GM06990 (cell line): ENCODE measurements around the gene CACFD1.
A peak's percentile ranks its signal among the peaks of the same experiment; 100 is the strongest.

Experiments used
- DNase-seq: peaks from one replicate; pipeline ENCODE4 v3.0.0-alpha.2; 2011; ENCODE audit not compliant: insufficient read length; ENCODE audit errors: extremely low read depth
- H3K27me3 ChIP-seq: replicated peaks from 2 replicates; pipeline ENCODE4 v1.6.0; 2011; ENCODE audit warnings: low read length; ENCODE audit not compliant: control insufficient read depth, insufficient read depth
- H3K36me3 ChIP-seq: 2 replicates; pipeline ENCODE4 v1.5.1; 2011; ENCODE audit warnings: low read length; ENCODE audit not compliant: control insufficient read depth, insufficient read depth
- H3K4me3 ChIP-seq: replicated peaks from 2 replicates; pipeline ENCODE4 v1.5.1; 2011; ENCODE audit warnings: low read depth, mild to moderate bottlenecking, control low read depth, low read length
- TF ChIP-seq, protein P1 (sequence below): IDR thresholded peaks from 2 replicates; pipeline ENCODE4 v1.5.1; 2011; ENCODE audit warnings: low read length, control low read depth, mild to moderate bottlenecking, inconsistent platforms; ENCODE audit not compliant: insufficient read depth, poor library complexity, severe bottlenecking

The CACFD1 gene

DNA sequence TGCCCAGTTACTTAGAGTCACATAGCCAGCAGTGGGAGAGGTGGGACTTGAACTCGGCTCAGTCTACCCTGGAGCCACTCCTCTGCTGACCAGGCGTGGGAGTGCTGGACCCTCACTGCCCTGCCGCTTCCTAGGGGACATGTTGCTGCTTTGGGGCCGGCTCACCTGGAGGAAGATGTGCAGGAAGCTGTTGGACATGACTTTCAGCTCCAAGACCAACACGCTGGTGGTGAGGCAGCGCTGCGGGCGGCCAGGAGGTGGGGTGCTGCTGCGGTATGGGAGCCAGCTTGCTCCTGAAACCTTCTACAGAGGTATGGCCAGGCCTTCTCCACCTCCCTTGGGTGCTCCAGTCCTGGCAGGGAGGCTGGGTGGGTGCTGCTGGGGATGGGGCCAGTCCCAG is 3.4 kb upstream of the CACFD1 start:
- no peaks in the 10 kb centered on the region for H3K36me3 ChIP-seq
- TF ChIP-seq, protein P1, sequence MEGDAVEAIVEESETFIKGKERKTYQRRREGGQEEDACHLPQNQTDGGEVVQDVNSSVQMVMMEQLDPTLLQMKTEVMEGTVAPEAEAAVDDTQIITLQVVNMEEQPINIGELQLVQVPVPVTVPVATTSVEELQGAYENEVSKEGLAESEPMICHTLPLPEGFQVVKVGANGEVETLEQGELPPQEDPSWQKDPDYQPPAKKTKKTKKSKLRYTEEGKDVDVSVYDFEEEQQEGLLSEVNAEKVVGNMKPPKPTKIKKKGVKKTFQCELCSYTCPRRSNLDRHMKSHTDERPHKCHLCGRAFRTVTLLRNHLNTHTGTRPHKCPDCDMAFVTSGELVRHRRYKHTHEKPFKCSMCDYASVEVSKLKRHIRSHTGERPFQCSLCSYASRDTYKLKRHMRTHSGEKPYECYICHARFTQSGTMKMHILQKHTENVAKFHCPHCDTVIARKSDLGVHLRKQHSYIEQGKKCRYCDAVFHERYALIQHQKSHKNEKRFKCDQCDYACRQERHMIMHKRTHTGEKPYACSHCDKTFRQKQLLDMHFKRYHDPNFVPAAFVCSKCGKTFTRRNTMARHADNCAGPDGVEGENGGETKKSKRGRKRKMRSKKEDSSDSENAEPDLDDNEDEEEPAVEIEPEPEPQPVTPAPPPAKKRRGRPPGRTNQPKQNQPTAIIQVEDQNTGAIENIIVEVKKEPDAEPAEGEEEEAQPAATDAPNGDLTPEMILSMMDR = peak; percentile 30
- no peak for DNase-seq
- no peak overlapping the region for H3K4me3 ChIP-seq
- no peaks in the 10 kb centered on the region; the same call in 1 of the 2 replicates for H3K27me3 ChIP-seq

DNA sequence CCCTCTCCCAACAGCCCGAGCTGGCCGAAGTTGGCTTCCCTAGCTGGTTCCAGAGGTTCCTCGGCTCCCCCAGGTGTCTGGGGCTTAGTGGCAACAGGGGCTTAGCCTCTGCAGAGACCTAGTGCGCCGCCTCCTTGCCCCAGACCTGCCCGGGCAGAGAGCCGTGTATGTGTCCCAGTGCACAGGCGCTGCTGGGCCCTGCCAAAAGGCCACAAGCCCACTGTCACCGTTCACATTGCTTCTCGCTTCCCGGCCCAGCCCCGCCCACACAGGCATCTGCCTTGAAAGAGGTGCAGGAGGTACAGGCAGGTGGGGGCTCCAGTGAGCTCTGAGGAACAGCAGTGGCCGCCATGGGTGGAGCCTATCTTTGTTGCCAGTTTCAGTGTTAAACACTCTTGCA is 2.5 kb upstream of the CACFD1 start:
- DNase-seq = no peak
- no peaks in the 10 kb centered on the region; the same call in 1 of the 2 replicates for H3K27me3 ChIP-seq
- no peak overlapping the region for H3K4me3 ChIP-seq
- H3K36me3 ChIP-seq = no peaks in the 10 kb centered on the region
- TF ChIP-seq, protein P1 = no peak

DNA sequence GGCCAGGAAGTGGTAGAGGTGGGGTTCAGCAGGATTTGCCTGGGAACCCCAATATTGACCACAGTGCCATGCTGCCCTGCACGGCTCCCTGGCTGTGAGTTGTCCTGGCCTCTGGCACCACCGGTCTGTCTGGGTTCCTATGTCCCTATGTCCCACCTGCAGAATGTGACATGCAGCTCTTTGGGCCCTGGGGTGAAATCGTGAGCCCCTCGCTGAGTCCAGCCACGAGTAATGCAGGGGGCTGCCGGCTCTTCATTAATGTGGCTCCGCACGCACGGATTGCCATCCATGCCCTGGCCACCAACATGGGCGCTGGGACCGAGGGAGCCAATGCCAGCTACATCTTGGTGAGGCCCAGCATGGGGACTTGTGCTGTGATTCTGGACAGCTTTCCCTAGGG is 2.0 kb upstream of the CACFD1 start:
- H3K36me3 ChIP-seq = no peaks in the 10 kb centered on the region
- no peak overlapping the region for H3K4me3 ChIP-seq
- DNase-seq = no peak
- TF ChIP-seq, protein P1 = no peak
- H3K27me3 ChIP-seq = no peaks in the 10 kb centered on the region; the same call in 1 of the 2 replicates

DNA sequence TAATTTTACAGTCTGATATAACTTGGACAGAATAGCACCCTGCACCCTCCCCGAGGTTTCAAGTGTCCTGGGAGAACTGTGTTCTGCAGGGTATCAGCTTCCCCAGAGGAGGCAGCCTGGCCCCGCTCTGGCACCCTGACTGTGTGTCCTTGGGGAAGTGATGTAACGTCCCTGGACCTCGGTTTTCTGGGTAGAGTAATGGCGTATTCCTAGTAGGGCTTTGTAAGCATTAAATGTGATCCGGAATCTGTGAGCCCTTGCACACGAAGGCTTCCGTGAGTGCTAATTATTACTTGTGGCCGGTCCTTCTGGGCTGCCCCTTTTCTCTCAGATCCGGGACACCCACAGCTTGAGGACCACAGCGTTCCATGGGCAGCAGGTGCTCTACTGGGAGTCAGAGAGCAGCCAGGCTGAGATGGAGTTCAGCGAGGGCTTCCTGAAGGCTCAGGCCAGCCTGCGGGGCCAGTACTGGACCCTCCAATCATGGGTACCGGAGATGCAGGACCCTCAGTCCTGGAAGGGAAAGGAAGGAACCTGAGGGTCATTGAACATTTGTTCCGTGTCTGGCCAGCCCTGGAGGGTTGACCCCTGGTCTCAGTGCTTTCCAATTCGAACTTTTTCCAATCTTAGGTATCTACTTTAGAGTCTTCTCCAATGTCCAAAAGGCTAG is 1.0 kb upstream of the CACFD1 start:
- no peak overlapping the region for H3K4me3 ChIP-seq
- TF ChIP-seq, protein P1 = no peak
- H3K36me3 ChIP-seq = no peaks in the 10 kb centered on the region
- no peaks in the 10 kb centered on the region; the same call in 1 of the 2 replicates for H3K27me3 ChIP-seq
- DNase-seq = no peak

DNA sequence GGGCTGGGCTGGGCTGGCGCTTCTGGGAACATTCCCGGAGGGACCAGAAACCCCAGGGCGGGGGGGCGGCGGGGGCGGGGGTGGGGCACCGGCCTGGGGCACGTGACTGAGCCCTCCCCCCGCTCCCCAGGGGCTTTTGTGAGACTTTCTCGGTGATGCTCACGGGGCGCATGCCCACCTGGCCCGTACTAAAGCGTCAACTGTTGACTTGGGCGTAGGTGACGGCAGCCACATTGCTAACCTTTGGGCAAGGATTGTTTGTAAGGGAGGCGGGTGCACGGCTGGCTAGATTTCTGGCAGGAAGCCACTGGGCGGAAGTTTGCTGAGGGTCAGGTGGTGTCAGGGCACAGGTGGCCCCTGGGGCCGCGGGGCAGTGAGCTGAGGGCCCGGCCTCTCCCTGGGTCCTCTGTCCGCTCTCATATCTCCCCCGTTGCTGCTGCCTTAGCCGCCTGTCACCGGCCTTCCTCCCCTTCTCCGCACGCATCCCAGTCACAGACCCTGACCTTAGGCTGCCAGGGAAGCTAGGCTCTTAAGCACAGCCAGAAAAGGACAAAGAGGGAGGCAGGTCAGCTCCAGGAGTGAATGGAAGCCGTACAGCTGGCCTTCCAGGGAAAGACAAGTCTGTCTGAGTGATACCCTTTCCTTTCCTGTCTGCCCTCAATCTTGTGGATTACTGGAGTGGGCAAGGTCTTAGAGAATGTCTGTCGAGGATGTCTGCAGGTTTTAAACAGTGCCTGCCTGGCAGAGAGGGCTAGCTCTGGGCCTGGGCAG is 812 bp downstream of the CACFD1 start:
- DNase-seq = no peak

More for the DNA sequence above, 812 bp downstream of the CACFD1 start:
- Histone ChIP-seq H3K36me3 (no peaks in the 10 kb centered on the region), H3K4me3 (peak overlapping the region; percentile 66), H3K27me3 (no peaks in the 10 kb centered on the region; the same call in 1 of the 2 replicates)
- TF ChIP-seq, protein P1 = no peak
